Mesothelial cell of epicardium (in vitro differentiated cells): ENCODE measurements around the gene POU3F2. TPM values are rescaled to one million over a fixed set of nuclear protein-coding genes. Genes with fewer than 3 reads are reported as not detected.

Source experiments
- DNase-seq, 2 experiments: peaks; one replicate each; pipeline ENCODE4 v3.0.0; 2021; ENCODE audit warnings: low spot score in 2 of 2; ENCODE audit not compliant: unreplicated experiment in 2 of 2
- H3K27ac Mint-ChIP-seq: 2 replicates; pipeline ENCODE4 v1.8.0; 2021; ENCODE audit warnings: mixed read lengths
- H3K27me3 Mint-ChIP-seq: 2 replicates; pipeline ENCODE4 v1.8.0; 2021; ENCODE audit warnings: low read depth, mixed read lengths
- H3K36me3 Mint-ChIP-seq: 2 replicates; pipeline ENCODE4 v1.8.0; 2021; ENCODE audit warnings: mixed read lengths
- H3K4me1 Mint-ChIP-seq: 2 replicates; pipeline ENCODE4 v1.8.0; 2021; ENCODE audit warnings: mixed read lengths
- H3K4me3 Mint-ChIP-seq: 2 replicates; pipeline ENCODE4 v1.8.0; 2021; ENCODE audit warnings: mild to moderate bottlenecking, moderate library complexity, mixed read lengths
- H3K9me3 Mint-ChIP-seq: 2 replicates; pipeline ENCODE4 v1.8.0; 2021; ENCODE audit warnings: mixed read lengths
- CTCF ChIP-seq: fragments of 200-600 bp; sonication (generic); IDR thresholded peaks from one replicate; pipeline ENCODE4 v1.5.0; 2021; ENCODE audit warnings: antibody characterized with exemption; ENCODE audit not compliant: unreplicated experiment
- total RNA-seq: library from RNA; stranded (reverse); gene quantifications from 3 replicates; pipeline ENCODE4 v1.2.1, GENCODE V29; 2021

The POU3F2 gene
- not detected in 3 replicates for total RNA-seq

GRCh38 chr6:98834060-98835031, at the start of gene POU3F2:
POU3F2 (plus strand) TSS chr6:98834574; CDS start chr6:98834874, 300 bp downstream.
- H3K27me3 Mint-ChIP-seq = peaks cover 96% of the 10 kb centered on the region
- peak; percentile 76 to 82 for DNase-seq
- H3K9me3 Mint-ChIP-seq = no peaks in the 10 kb centered on the region
- peak within 1 kb of the TSS; percentile 37 for H3K27ac Mint-ChIP-seq
- no peaks in the 10 kb centered on the region for H3K36me3 Mint-ChIP-seq
- H3K4me3 Mint-ChIP-seq = peak within 1 kb of the TSS; percentile 68
- TF ChIP-seq CTCF = no peak
- H3K4me1 Mint-ChIP-seq = peaks cover 37% of the 10 kb centered on the region

GRCh38 chr6:98787435-98787834, 46.9 kb upstream of the POU3F2 start:
- Mint-ChIP-seq H3K4me3 (no peak overlapping the region), H3K4me1 (peaks cover 4% of the 10 kb centered on the region), H3K27ac (no peak overlapping the region), H3K36me3 (no peaks in the 10 kb centered on the region), H3K9me3 (no peaks in the 10 kb centered on the region), H3K27me3 (peaks cover 51% of the 10 kb centered on the region)
- TF ChIP-seq CTCF = no peak
- no peak for DNase-seq

- peaks cover 4% of the 10 kb centered on the region for H3K4me1 Mint-ChIP-seq
- no peak overlapping the region for H3K4me3 Mint-ChIP-seq
- H3K27ac Mint-ChIP-seq = no peak overlapping the region
- no peak for DNase-seq
- H3K27me3 Mint-ChIP-seq = peaks cover 48% of the 10 kb centered on the region
- TF ChIP-seq CTCF = no peak
- no peaks in the 10 kb centered on the region for H3K36me3 Mint-ChIP-seq
- H3K9me3 Mint-ChIP-seq = no peaks in the 10 kb centered on the region
Measured at GRCh38 chr6:98787961-98788360, 46.4 kb upstream of the POU3F2 start.

- Mint-ChIP-seq H3K4me1 (no peaks in the 10 kb centered on the region), H3K36me3 (no peaks in the 10 kb centered on the region), H3K9me3 (no peaks in the 10 kb centered on the region), H3K27ac (no peak overlapping the region), H3K27me3 (peaks cover 25% of the 10 kb centered on the region), H3K4me3 (no peak overlapping the region)
- no peak for DNase-seq
- no peak for TF ChIP-seq CTCF
Measured at GRCh38 chr6:98794307-98794842, 40.0 kb upstream of the POU3F2 start.

- H3K4me3 Mint-ChIP-seq = no peak overlapping the region
- no peaks in the 10 kb centered on the region for H3K9me3 Mint-ChIP-seq
- no peak overlapping the region for H3K27ac Mint-ChIP-seq
- H3K36me3 Mint-ChIP-seq = no peaks in the 10 kb centered on the region
- TF ChIP-seq CTCF = no peak
- no peak for DNase-seq
- H3K27me3 Mint-ChIP-seq = peaks cover 22% of the 10 kb centered on the region
- no peaks in the 10 kb centered on the region for H3K4me1 Mint-ChIP-seq
Measured at GRCh38 chr6:98797217-98797994, 37.0 kb upstream of the POU3F2 start.
